ENCODE measurements around the gene ATXN10.
A peak's percentile ranks its signal among the peaks of the same experiment; 100 is the strongest.
"Not testable (repeated sequence)": the region's sequence is repeated elsewhere in the genome, so short reads cannot be mapped to it uniquely, and the experiment has no call there.

Gene ATXN10

GRCh38 chr22:45671783-45672563 lies at the start of gene ATXN10:
TSS of gene ATXN10 (plus strand) at chr22:45671834. CDS start at chr22:45672064, 230 bp downstream.
- DNase-seq (ENCODE audit: low spot score): peak; percentile 92

- no peak for DNase-seq (ENCODE audit: low spot score)
Measured at GRCh38 chr22:45621836-45622600, 49.6 kb upstream of the ATXN10 start.

- DNase-seq (ENCODE audit: low spot score): not testable (repeated sequence)
Measured at GRCh38 chr22:45623464-45624145, 48.0 kb upstream of the ATXN10 start.

- DNase-seq (ENCODE audit: low spot score): no peak
Measured at GRCh38 chr22:45626198-45626651, 45.4 kb upstream of the ATXN10 start.

- no peak for DNase-seq (ENCODE audit: low spot score)
Measured at GRCh38 chr22:45627489-45628233, 44.0 kb upstream of the ATXN10 start.

GRCh38 chr22:45628515-45628914 lies 43.1 kb upstream of the ATXN10 start:
- no peak for DNase-seq (ENCODE audit: low spot score)

GRCh38 chr22:45629469-45630089 lies 42.1 kb upstream of the ATXN10 start:
- no peak for DNase-seq (ENCODE audit: low spot score)

GRCh38 chr22:45630436-45630835 lies 41.2 kb upstream of the ATXN10 start:
- DNase-seq (ENCODE audit: low spot score): no peak

GRCh38 chr22:45631140-45631840 lies 40.3 kb upstream of the ATXN10 start:
- DNase-seq (ENCODE audit: low spot score): no peak

- DNase-seq (ENCODE audit: low spot score): no peak
Measured at GRCh38 chr22:45631841-45632238, 39.8 kb upstream of the ATXN10 start.

- DNase-seq (ENCODE audit: low spot score): no peak
Measured at GRCh38 chr22:45632791-45633515, 38.7 kb upstream of the ATXN10 start.

- DNase-seq (ENCODE audit: low spot score): no peak
Measured at GRCh38 chr22:45636683-45637082, 35.0 kb upstream of the ATXN10 start.

- DNase-seq (ENCODE audit: low spot score): no peak
Measured at GRCh38 chr22:45638197-45638596, 33.4 kb upstream of the ATXN10 start.

GRCh38 chr22:45638834-45639746 lies 32.5 kb upstream of the ATXN10 start:
- no peak for DNase-seq (ENCODE audit: low spot score)

GRCh38 chr22:45639747-45640102 lies 31.9 kb upstream of the ATXN10 start:
- no peak for DNase-seq (ENCODE audit: low spot score)

GRCh38 chr22:45640291-45640940 lies 31.2 kb upstream of the ATXN10 start:
- no peak for DNase-seq (ENCODE audit: low spot score)

GRCh38 chr22:45640941-45641621 lies 30.6 kb upstream of the ATXN10 start:
- peak; percentile 40 for DNase-seq (ENCODE audit: low spot score)

- DNase-seq (ENCODE audit: low spot score): no peak
Measured at GRCh38 chr22:45642986-45643385, 28.6 kb upstream of the ATXN10 start.
